GM12801 (cell line): ENCODE measurements around the gene CEL.

ENCODE experiments used
- TF ChIP-seq, protein P1 (sequence below): IDR thresholded peaks from one replicate; pipeline ENCODE4 v1.5.1; 2011; ENCODE audit warnings: control low read depth; ENCODE audit not compliant: insufficient read length; ENCODE audit errors: extremely low read depth

CEL gene

GRCh38 chr9:133078486-133078885, 16.7 kb downstream of the CEL start:
- TF ChIP-seq, protein P1, sequence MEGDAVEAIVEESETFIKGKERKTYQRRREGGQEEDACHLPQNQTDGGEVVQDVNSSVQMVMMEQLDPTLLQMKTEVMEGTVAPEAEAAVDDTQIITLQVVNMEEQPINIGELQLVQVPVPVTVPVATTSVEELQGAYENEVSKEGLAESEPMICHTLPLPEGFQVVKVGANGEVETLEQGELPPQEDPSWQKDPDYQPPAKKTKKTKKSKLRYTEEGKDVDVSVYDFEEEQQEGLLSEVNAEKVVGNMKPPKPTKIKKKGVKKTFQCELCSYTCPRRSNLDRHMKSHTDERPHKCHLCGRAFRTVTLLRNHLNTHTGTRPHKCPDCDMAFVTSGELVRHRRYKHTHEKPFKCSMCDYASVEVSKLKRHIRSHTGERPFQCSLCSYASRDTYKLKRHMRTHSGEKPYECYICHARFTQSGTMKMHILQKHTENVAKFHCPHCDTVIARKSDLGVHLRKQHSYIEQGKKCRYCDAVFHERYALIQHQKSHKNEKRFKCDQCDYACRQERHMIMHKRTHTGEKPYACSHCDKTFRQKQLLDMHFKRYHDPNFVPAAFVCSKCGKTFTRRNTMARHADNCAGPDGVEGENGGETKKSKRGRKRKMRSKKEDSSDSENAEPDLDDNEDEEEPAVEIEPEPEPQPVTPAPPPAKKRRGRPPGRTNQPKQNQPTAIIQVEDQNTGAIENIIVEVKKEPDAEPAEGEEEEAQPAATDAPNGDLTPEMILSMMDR: no peak

- TF ChIP-seq, protein P1: no peak
Measured at GRCh38 chr9:133080161-133080560, 18.4 kb downstream of the CEL start.

DNA sequence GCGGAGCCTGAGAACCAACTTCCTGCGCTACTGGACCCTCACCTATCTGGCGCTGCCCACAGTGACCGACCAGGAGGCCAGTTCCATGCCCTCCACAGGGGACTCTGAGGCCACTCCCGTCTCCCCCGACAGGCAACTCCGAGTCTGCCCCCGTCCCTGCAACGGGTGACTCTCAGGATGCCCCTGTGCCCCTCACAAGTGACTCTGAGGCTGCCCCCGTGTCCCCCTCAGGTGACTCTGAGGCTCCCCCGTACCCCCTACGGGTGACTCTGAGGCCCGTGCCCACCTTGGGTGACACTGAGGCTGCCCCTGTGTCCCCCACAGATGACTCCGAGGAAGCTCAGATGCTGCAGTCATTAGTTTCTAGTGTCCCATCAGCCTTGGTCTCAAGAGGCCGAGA, 25.1 kb downstream of the CEL start:
- TF ChIP-seq, protein P1: no peak

DNA sequence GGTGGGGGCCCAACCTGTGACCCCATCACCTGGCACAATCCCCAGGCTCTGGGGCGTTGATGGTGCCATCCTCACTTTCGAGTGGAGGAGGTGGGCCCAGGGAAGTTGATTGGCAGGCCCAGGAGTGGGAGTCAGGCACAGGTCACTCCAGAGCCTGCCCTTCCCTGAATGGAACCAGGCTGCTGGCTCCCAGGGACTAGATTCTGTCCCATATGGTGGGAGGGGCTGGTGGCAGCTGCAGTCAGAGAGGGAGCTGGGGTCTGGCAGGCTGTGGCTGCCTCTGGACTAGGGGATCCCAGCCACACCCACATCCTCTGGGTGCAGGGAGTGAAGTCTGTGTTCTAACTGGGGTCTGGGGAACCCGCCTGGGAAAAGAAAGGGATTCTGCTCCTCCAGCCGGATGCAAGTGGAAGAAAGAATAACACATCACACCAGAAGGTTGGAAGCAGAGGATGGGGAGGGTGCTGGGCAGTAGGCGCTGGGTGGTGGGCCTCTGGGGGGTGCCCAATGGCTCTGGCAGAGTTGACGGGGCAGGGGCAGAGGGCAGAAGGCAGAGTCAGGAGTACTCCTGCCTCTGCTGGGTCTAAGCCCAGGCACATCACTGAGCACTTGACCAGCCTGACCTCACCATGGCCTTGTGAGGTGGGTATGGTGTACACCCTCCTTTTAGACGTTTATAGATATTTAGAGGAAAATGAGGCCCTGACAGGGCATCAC, 25.8 kb downstream of the CEL start:
- TF ChIP-seq, protein P1: no peak

DNA sequence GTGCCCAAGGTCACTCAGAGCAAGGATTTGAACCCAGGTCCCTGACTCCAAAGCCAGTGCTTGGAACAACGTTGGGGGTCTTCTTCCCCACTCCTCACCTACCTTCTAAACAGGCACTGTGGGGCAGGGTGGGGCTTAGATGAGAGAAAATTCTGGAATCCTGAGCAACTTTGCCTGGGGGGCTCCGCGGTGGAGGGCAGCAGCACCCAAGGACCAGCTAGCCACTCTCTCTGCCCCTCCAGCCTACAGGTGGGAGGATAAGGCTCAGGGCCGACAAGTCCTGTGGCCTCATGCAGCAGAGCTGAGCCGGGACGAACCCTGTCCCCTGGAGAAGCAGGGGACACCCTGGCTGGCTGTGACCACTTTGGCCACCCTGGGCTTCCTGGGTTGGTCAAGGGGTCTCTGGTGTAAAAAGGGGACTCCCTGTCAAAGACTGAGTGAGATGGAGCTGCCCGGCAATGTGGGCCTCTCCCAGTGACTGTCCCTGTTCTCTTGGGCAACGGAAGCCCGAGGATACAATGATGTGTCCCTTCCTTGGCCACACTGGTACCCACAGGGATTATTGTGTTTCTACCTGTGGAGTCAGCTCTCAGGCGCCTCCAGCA, 26.5 kb downstream of the CEL start:
- TF ChIP-seq, protein P1: no peak

DNA sequence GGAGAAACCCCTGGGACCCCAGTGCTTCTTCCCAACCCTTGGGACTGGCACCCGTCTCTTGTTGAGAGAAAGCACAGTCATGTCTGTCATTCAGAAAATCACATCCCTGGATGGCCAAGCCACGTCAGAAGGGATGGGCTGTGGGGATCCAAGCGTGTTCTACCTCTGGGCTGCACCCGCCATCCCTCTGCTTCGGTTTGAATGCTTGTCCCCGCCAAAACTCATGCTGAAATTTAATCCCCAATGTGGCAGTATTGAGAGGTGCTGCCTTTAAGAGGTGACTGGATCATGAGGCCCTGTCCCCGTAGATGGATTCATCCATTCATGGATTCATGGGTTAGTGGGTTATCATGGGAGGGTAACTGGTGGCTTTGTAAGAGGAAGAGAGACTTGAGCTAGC, 27.0 kb downstream of the CEL start:
- TF ChIP-seq, protein P1: no peak

GRCh38 chr9:133089271-133089671, 27.5 kb downstream of the CEL start:
- TF ChIP-seq, protein P1: no peak
